Mesenchymal stem cell (in vitro differentiated cells and primary cell): ENCODE measurements around the gene CSTPP1.
A peak's percentile ranks its signal among the peaks of the same experiment; 100 is the strongest.

Experiments
- DNase-seq: peaks from one replicate; pipeline ENCODE4 v3.0.0-alpha.2; 2013
- H2AFZ ChIP-seq: one replicate; pipeline ENCODE4 v1.6.1; 2013; ENCODE audit warnings: low read depth, mild to moderate bottlenecking, control low read depth, inconsistent platforms, low read length, moderate library complexity
- H2AK5ac ChIP-seq: 2 replicates; pipeline ENCODE4 v1.6.1; 2013; ENCODE audit warnings: low read length, moderate library complexity, mild to moderate bottlenecking, inconsistent platforms; ENCODE audit not compliant: severe bottlenecking
- H2BK120ac ChIP-seq: one replicate; pipeline ENCODE4 v1.6.1; 2013; ENCODE audit warnings: low read depth, mild to moderate bottlenecking, inconsistent platforms, low read length, moderate library complexity
- H2BK12ac ChIP-seq, 2 experiments: one replicate each; pipeline ENCODE4 v1.6.1; 2013; ENCODE audit warnings: inconsistent platforms in 2 of 2, low read length in 2 of 2, mild to moderate bottlenecking in 2 of 2, moderate library complexity in 2 of 2, control low read depth in 1 of 2
- H2BK15ac ChIP-seq: one replicate; pipeline ENCODE4 v1.6.1; 2013; ENCODE audit warnings: mild to moderate bottlenecking, low read depth, inconsistent platforms; ENCODE audit not compliant: poor library complexity, severe bottlenecking
- H2BK5ac ChIP-seq: 2 replicates; pipeline ENCODE4 v1.6.1; 2013; ENCODE audit warnings: low read depth, mild to moderate bottlenecking, low read length, control low read depth, inconsistent platforms; ENCODE audit not compliant: poor library complexity, severe bottlenecking
- H3K14ac ChIP-seq, 2 experiments: one replicate each; pipeline ENCODE4 v1.6.1; 2013; ENCODE audit warnings: inconsistent platforms in 2 of 2, low read length in 2 of 2, control low read depth in 1 of 2, mild to moderate bottlenecking in 1 of 2, moderate library complexity in 1 of 2
- H3K18ac ChIP-seq, 2 experiments: one replicate each; pipeline ENCODE4 v1.6.1; 2013; ENCODE audit warnings: inconsistent platforms in 2 of 2, low read length in 2 of 2, control low read depth in 1 of 2, low read depth in 1 of 2, mild to moderate bottlenecking in 1 of 2
- H3K23ac ChIP-seq, 2 experiments: one replicate each; pipeline ENCODE4 v1.6.1; 2013; ENCODE audit warnings: inconsistent platforms in 2 of 2, low read length in 2 of 2, mild to moderate bottlenecking in 2 of 2, moderate library complexity in 2 of 2, control low read depth in 1 of 2
- H3K27ac ChIP-seq: 2 replicates; pipeline ENCODE4 v1.5.1; 2013; ENCODE audit warnings: mild to moderate bottlenecking, moderate library complexity, low read length, control low read depth, inconsistent platforms; ENCODE audit not compliant: poor library complexity, severe bottlenecking
- H3K27me3 ChIP-seq, 2 experiments: 2 replicates each; pipeline versions ENCODE4 v1.6.1 to v1.7.0; 2013; ENCODE audit warnings: low read length in 2 of 2, mild to moderate bottlenecking in 2 of 2, moderate library complexity in 2 of 2, control low read depth in 1 of 2, inconsistent platforms in 1 of 2; ENCODE audit not compliant: control insufficient read depth in 1 of 2, insufficient read depth in 1 of 2
- H3K36me3 ChIP-seq, 2 experiments: 2 replicates each; pipeline versions ENCODE4 v1.6.1 to v1.7.0; 2013; ENCODE audit warnings: low read length in 2 of 2, control low read depth in 1 of 2, inconsistent platforms in 1 of 2, low read depth in 1 of 2, mild to moderate bottlenecking in 1 of 2; ENCODE audit not compliant: insufficient read depth in 2 of 2, control insufficient read depth in 1 of 2
- H3K4ac ChIP-seq, 2 experiments: one replicate each; pipeline ENCODE4 v1.6.1; 2013; ENCODE audit warnings: inconsistent platforms in 2 of 2, low read length in 2 of 2, mild to moderate bottlenecking in 2 of 2, moderate library complexity in 2 of 2, control low read depth in 1 of 2, low read depth in 1 of 2
- H3K4me1 ChIP-seq: 2 replicates; pipeline ENCODE4 v1.6.1; 2013; ENCODE audit warnings: low read depth, low read length, control low read depth; ENCODE audit not compliant: control insufficient read depth, insufficient read depth
- H3K4me2 ChIP-seq: 2 replicates; pipeline ENCODE4 v1.6.1; 2013; ENCODE audit warnings: low read length, mild to moderate bottlenecking, inconsistent platforms; ENCODE audit not compliant: poor library complexity, severe bottlenecking
- H3K4me3 ChIP-seq, 2 experiments: 2 replicates each; pipeline versions ENCODE4 v1.5.1 to v1.7.0; 2013; ENCODE audit warnings: low read length in 2 of 2, mild to moderate bottlenecking in 2 of 2, control low read depth in 1 of 2, low read depth in 1 of 2; ENCODE audit not compliant: insufficient read depth in 1 of 2
- H3K79me1 ChIP-seq: replicated peaks from 2 replicates; pipeline ENCODE4 v1.6.1; 2013; ENCODE audit warnings: mild to moderate bottlenecking, control low read depth, low read length, inconsistent platforms; ENCODE audit not compliant: poor library complexity, severe bottlenecking
- H3K9ac ChIP-seq: 2 replicates; pipeline ENCODE4 v1.7.0; 2013; ENCODE audit warnings: mild to moderate bottlenecking, low read length, moderate library complexity
- H3K9me3 ChIP-seq: 2 replicates; pipeline ENCODE4 v1.7.0; 2013; ENCODE audit warnings: mild to moderate bottlenecking, low read length; ENCODE audit not compliant: control insufficient read depth
- H4K8ac ChIP-seq: one replicate; pipeline ENCODE4 v1.6.1; 2013; ENCODE audit warnings: inconsistent platforms, mild to moderate bottlenecking, low read length, moderate library complexity
- H4K91ac ChIP-seq: one replicate; pipeline ENCODE4 v1.6.1; 2013; ENCODE audit warnings: mild to moderate bottlenecking, low read length, inconsistent platforms
- WGBS: methylation state at CpG from one replicate; pipeline ENCODE4 v1.1.7; 2013; ENCODE audit warnings: mixed read lengths; 5-methylcytosine and 5-hydroxymethylcytosine counted together

The CSTPP1 gene

DNA sequence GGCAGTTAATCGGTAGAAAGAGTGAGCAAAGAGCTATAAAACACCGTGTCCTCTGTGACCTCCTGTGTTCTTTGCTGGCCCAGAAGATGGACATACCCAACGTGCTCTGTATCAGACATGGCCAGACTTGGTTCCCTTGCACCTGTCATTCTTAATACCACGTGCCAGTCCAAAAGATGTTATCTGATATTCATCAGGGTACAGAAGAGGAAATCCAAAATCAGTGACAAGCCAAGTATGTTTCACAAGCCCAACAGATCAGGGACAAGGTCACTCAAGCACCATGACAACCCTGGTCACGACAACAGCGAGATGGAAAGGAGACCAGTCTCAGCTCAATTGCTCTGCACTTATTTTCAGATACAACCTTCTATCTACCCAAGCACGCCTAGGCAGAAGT is 21.7 kb upstream of the CSTPP1 start:
- H3K18ac ChIP-seq = no peak overlapping the region
- no peak overlapping the region for H3K14ac ChIP-seq
- H3K4me2 ChIP-seq = no peak overlapping the region
- no peak overlapping the region for H2BK5ac ChIP-seq
- H3K4me3 ChIP-seq = no peak overlapping the region
- H2BK120ac ChIP-seq = no peak overlapping the region
- peak overlapping the region; percentile 85 for H2AK5ac ChIP-seq
- H3K36me3 ChIP-seq = no peaks in the 10 kb centered on the region
- no peak overlapping the region for H2BK15ac ChIP-seq
- 70% methylated on average over 7 of the region's 7 CpGs for WGBS
- peak overlapping the region in 1 of 2 experiments; percentile 62 for H3K4ac ChIP-seq
- H3K27me3 ChIP-seq = no peaks in the 10 kb centered on the region
- peaks cover 30% of the 10 kb centered on the region for H3K4me1 ChIP-seq
- no peaks in the 10 kb centered on the region for H3K9me3 ChIP-seq
- peak overlapping the region; percentile 47 for H3K9ac ChIP-seq
- no peak overlapping the region for H4K8ac ChIP-seq
- no peak overlapping the region for H4K91ac ChIP-seq
- H3K23ac ChIP-seq = no peak overlapping the region
- peaks cover 10% of the 10 kb centered on the region for H3K79me1 ChIP-seq
- peak overlapping the region; percentile 79 for H3K27ac ChIP-seq
- H2AFZ ChIP-seq = no peak overlapping the region
- no peak for DNase-seq
- peak overlapping the region in 1 of 2 experiments; percentile 73 for H2BK12ac ChIP-seq

GRCh38 chr11:46916286-46917108 is 20.1 kb upstream of the CSTPP1 start:
- 5% methylated on average over 24 of the region's 24 CpGs for whole genome bisulfite sequencing

DNA sequence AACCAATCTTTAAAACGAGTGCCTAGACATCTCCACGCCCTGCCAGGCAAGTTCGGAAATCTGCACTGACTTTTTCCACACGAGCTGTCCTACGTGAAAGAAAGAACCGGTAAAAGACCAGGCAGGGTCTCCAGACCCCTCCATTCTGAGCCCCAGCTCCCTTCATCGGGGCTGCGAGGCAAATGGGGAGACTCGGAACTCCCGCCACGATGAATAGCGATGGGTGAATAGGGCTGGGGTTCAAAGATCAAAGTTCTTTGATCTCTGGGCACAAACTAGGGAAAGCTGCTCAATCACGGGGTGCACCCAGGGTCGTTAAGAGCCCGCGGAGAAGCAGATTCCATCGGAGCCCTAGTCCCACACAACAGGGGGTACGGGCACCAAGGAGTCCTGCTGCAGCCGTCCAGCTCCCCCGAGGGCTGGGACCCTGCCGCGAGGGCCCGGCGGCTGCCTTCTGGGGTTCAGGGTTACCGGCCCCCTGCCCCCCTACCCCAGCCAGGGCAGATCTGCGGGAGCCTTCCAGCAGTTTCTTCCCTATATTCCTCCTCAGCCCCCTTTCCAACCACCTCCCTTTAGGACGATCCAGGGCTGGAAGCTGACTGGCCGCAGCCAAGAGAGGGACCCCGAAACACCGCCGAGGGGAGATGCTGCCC is 19.3 kb upstream of the CSTPP1 start:
- Histone ChIP-seq H3K4me3 (peak overlapping the region; percentile 77 to 79), H3K23ac (no peak overlapping the region), H2BK12ac (peak overlapping the region in 1 of 2 experiments; percentile 72), H2AFZ (no peak overlapping the region), H2BK120ac (peak overlapping the region; percentile 80), H3K4me2 (peak overlapping the region; percentile 76), H3K79me1 (peaks cover 8% of the 10 kb centered on the region), H2BK15ac (no peak overlapping the region), H3K4ac (peak overlapping the region; percentile 34 to 57), H2BK5ac (peak overlapping the region; percentile 8), H3K27me3 (no peaks in the 10 kb centered on the region), H4K8ac (peak overlapping the region; percentile 19), H3K36me3 (no peaks in the 10 kb centered on the region), H3K27ac (peak overlapping the region; percentile 70), H2AK5ac (no peak overlapping the region), H3K9me3 (no peaks in the 10 kb centered on the region), H3K14ac (peak overlapping the region in 1 of 2 experiments; percentile 63), H4K91ac (no peak overlapping the region), H3K4me1 (peaks cover 33% of the 10 kb centered on the region), H3K9ac (peak overlapping the region; percentile 84), H3K18ac (peak overlapping the region; percentile 50 to 71)
- under 1% methylated on average over 31 of the region's 31 CpGs for WGBS
- peak; percentile 18 for DNase-seq

More at GRCh38 chr11:46916286-46917108, 20.1 kb upstream of the CSTPP1 start:
- no peak overlapping the region for H2BK120ac ChIP-seq
- H4K91ac ChIP-seq = no peak overlapping the region
- H3K4ac ChIP-seq = no peak overlapping the region
- no peak overlapping the region for H2BK15ac ChIP-seq
- no peaks in the 10 kb centered on the region for H3K9me3 ChIP-seq
- peaks cover 35% of the 10 kb centered on the region for H3K4me1 ChIP-seq
- H3K79me1 ChIP-seq = peaks cover 9% of the 10 kb centered on the region
- H3K27me3 ChIP-seq = no peaks in the 10 kb centered on the region
- peak; percentile 94 for DNase-seq
- no peaks in the 10 kb centered on the region for H3K36me3 ChIP-seq
- H2AFZ ChIP-seq = no peak overlapping the region
- H2AK5ac ChIP-seq = no peak overlapping the region
- peak overlapping the region; percentile 84 for H3K9ac ChIP-seq
- H3K23ac ChIP-seq = no peak overlapping the region
- H3K4me2 ChIP-seq = peak overlapping the region; percentile 76
- H3K14ac ChIP-seq = no peak overlapping the region
- no peak overlapping the region for H2BK12ac ChIP-seq
- H3K27ac ChIP-seq = peak overlapping the region; percentile 70
- no peak overlapping the region for H3K18ac ChIP-seq
- H2BK5ac ChIP-seq = peak overlapping the region; percentile 8
- peak overlapping the region; percentile 77 to 79 for H3K4me3 ChIP-seq
- no peak overlapping the region for H4K8ac ChIP-seq

DNA sequence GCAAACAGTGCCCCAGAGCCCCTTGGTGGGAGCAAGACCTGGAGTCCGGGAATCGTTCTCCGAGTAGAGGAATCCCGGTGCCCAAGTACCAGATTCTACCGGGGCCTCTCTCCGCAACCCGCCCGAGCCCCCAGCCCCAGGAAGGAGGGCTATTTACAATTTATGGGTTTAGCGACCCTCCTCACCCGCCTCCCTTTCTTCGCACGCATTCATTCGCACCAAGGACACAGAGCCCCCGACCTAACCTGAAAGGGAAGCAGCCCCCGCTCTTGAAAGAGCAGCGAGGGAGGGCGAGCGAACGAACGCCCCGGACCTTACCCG is 18.8 kb upstream of the CSTPP1 start:
- H3K4me3 ChIP-seq = peak overlapping the region; percentile 77 to 79
- H2AK5ac ChIP-seq = no peak overlapping the region
- 0% methylated on average over 18 of the region's 22 CpGs for WGBS
- H3K9ac ChIP-seq = peak overlapping the region; percentile 84
- H2BK15ac ChIP-seq = peak overlapping the region; percentile 97
- peak overlapping the region; percentile 69 for H2AFZ ChIP-seq
- peak overlapping the region in 1 of 2 experiments; percentile 72 for H2BK12ac ChIP-seq
- no peaks in the 10 kb centered on the region for H3K9me3 ChIP-seq
- no peak overlapping the region for H3K23ac ChIP-seq
- no peak overlapping the region for H4K91ac ChIP-seq
- H3K4ac ChIP-seq = peak overlapping the region; percentile 34 to 80
- H3K4me1 ChIP-seq = peaks cover 28% of the 10 kb centered on the region
- peak overlapping the region; percentile 50 to 71 for H3K18ac ChIP-seq
- H3K27me3 ChIP-seq = no peaks in the 10 kb centered on the region
- DNase-seq = no peak
- H4K8ac ChIP-seq = peak overlapping the region; percentile 66
- peak overlapping the region; percentile 90 for H2BK120ac ChIP-seq
- no peaks in the 10 kb centered on the region for H3K36me3 ChIP-seq
- H2BK5ac ChIP-seq = no peak overlapping the region
- H3K4me2 ChIP-seq = peak overlapping the region; percentile 76
- peak overlapping the region in 1 of 2 experiments; percentile 44 for H3K14ac ChIP-seq
- no peak overlapping the region for H3K27ac ChIP-seq
- peaks cover 6% of the 10 kb centered on the region for H3K79me1 ChIP-seq
